ENCODE results near the gene NOD2.

Gene NOD2

DNA sequence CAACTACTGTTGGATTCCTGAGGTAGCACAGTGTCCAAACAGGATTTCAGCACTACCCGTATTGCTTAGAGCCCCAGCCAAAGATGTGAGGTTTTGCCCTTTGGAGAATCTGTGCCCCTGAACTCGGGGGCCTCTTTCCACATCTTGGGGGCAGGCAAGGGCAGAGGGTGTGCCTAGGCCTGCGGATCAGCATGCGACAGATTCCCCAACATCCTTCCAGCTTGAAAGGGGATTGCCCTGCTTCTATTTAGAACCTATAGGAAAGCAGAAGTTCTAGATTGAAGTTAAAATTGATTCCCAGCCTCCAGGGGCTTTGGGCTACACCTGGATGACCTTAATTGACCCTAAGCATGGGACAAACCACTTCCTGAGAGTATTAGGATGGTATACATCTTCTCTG is 19.6 kb downstream of the NOD2 start:
- DNase-seq (ENCODE audit: low spot score) (no peak), FAIRE-seq (no peak)

DNA sequence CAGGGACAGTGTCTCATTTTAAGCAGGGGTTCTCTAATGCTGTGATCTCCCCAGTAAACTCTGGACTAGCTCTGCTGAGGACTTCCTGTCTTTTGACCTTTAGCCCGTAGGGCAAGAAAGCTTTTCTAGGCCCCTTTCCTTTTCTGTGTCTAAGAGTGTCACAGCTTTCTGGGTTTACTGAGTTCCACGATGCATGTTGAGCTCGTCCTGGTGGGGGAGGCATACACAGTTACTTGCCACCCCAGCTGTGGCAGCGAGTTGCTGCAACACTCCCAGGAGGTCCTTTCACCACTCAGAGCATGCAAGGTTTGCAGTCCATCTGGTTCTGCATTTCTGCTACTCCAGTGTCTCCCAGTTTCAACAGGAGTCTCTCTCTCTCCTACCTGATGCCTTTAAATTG is 23.7 kb downstream of the NOD2 start:
- DNase-seq (ENCODE audit: low spot score) = no peak

DNA sequence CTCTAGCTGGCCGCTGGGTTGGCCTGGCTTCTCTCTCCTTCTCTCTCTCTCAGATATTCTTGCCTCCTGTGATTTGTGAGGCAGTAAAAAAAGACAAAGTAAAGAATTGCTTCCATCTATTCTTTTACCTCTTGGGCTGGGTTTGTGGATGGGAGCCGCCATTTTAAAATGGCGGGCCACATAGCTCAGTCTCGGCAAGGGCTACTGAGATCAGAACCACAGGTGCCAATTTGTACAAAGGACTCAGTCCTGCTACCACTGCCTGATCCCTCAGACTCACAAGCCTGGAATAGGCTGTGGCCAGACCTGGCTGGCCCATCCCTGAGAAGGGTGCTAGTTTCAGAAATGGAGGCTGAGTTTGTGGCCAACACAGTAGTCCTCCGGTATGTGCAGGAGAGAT is 24.1 kb downstream of the NOD2 start:
- DNase-seq (ENCODE audit: low spot score) (no peak), FAIRE-seq (no peak)

More for the DNA sequence above, 23.7 kb downstream of the NOD2 start:
- no peak for FAIRE-seq

DNA sequence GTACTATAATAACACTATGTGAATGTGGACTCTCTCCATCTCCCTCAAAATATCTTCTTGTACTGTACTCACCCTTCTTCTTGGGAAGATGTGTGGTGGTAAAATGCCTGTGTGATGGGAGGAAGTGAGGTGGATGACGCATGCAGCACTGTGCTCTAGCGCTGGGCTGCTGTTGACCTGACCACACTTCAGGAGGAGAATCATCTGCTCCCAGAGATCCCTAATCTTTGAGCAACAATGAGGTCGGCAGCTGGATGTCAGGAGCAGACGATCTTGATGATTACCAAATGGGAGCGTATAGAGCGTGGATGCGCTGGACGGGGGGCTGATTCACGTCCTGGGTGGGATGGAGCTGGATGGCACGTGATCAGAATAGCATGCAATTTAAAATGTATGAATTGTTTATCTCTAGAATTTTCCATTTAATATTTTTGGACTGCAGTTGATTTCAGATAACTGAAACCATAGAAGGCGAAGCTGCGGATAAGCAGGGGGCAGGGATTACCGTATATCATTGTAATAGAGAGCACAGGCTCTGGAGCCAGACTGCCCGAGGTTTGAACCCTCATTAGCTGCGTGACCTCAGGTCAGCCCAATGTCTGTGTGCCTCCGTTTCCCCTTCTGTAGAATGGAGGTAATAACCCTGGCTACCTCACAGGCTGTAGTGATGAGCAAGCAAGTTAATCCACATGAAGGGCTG is 24.8 kb downstream of the NOD2 start:
- FAIRE-seq (no peak), DNase-seq (ENCODE audit: low spot score) (no peak)

DNA sequence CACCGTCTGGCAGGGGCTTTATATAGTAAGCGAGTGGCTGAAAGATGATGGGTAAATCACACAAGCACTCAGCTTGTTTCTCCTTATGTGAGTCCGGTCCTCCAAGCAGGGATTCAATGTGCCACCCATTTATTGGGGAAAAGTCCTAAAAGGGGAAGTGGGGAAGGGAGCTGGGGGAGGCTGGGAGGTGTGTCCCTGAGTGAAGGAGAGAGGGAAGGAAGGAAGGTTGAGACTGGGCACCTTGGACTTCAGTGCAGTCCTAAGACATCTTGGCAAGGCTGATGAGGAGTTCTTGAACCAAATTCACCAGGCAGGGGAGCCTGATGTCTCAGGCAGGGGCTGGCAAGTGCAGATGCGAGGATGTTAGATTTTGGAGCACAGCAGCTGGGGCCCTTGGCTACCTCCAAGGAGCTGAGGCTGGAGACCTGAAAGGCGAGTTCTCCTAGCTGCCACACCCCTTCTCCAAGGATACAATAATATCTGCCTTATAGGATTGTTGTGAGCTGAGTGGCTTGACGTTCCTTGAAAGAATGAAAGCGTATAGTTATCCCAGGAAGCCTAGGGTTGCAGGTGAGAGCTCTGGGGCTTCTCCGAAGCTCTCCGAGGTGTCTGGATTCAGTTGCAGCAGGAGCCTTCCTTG is 25.5 kb downstream of the NOD2 start:
- FAIRE-seq = no peak

DNA sequence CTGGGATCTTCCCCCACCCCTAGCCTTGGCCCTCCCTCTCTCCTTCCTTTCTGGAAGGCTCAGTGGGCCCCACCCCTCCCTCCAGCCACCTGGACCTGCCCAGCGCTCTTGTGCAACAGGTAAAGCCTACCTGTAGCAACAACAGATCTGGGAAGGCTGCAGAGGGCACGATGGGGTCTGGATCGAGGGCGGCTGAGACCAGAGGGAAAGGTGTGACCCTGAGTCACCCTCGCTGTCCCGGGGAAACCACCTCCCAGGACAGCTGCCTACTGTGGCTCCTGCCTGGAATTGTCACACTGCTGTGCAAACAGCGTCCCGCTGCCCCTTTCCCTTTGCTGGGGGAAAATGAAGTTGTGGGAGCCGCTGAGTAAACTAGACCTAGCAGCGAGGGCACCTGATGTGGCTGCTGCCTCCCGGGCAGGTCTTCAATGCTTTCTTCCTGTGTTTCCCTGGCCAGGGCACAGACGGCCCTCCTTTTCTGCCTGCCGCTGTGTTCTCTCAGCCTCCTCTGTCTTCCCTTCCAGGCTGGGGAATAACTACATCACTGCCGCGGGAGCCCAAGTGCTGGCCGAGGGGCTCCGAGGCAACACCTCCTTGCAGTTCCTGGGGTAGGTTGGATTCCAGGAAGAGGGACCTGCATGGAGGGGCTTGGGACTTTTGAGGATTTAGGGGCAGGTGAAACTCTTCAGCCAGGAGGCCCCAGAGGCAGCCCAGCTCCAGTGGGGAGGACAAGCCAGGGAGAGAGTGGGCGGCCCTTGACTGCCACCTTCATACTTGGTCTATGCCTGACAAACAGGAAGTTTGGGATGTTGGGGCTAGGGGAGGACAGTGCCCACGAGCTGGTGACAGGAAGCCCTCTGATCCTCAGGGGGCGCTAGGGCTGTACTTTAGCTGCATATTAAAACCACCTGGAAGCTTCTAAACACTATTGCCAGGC is 26.3 kb downstream of the NOD2 start:
- no peak for DNase-seq (ENCODE audit: low spot score)
- no peak for FAIRE-seq

More for the DNA sequence above, 25.5 kb downstream of the NOD2 start:
- DNase-seq (ENCODE audit: low spot score) = no peak

DNA sequence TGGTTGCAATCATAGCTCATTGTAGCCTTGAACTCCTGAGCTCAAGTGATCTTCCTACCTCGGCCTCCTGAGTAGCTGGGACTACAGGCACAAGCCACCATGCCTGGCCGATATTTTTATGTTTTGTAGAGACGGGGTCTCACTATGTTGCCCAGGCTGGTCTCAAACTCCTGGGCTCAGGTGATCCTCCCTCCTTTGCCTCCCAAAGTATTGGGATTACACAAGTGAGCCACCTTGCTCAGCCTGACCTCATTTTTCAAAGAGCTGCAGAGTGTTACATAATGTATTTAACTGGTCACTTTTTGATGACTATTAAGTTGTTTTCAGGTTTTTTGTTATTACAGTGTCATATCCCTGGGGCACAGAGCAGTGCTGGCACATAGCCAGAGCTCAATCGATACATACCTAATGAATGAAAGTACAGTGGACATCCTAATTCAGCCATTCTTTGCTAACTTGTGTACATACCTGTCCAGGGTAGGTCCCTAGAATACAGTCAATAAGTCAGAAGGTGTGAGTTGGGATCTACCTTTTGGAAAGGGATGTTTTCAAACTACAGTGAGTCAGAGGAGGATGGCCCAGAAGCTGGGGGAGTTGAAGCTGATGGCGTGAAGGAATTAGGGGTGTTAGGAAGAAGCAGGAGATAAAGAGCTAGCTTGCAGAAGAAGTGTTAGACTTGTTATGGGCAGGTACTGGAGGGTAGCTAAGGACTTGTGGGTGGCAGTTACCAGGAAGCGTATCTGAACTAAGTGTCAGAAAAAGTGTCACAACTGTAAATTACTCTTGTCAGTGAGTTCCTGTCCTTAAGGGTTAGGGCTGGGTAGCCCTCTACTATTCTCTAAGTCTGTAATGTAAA is 28.4 kb downstream of the NOD2 start:
- no peak for FAIRE-seq
- DNase-seq (ENCODE audit: low spot score) = no peak

DNA sequence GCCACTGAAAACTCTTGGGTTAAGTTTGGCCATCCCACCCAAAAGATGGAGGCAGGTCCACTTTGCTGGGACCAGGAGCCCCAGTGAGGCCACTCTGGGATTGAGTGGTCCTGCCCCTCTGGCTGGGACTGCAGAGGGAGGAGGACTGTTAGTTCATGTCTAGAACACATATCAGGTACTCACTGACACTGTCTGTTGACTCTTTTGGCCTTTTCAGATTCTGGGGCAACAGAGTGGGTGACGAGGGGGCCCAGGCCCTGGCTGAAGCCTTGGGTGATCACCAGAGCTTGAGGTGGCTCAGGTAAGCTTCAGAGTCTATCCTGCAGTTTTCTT is 29.0 kb downstream of the NOD2 start:
- FAIRE-seq = no peak

DNA sequence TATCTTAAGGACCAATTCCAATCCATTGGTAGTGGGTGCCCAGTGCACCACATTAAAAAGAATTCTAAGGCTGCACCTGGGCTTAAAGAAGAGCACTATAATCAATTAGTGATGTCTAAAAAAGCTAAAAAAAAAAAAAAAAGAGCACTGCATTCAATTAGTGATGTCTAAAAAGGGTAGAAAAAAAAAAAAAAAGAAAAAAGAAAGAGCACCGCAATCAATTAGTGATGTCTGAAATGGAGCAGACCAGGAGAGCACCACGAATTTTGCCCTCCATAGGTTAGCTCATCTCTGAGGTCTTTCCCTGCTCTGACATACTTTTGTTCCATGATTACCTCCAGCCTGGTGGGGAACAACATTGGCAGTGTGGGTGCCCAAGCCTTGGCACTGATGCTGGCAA is 29.6 kb downstream of the NOD2 start:
- DNase-seq (ENCODE audit: low spot score) (no peak), FAIRE-seq (no peak)

More for the DNA sequence above, 29.0 kb downstream of the NOD2 start:
- no peak for DNase-seq (ENCODE audit: low spot score)

DNA sequence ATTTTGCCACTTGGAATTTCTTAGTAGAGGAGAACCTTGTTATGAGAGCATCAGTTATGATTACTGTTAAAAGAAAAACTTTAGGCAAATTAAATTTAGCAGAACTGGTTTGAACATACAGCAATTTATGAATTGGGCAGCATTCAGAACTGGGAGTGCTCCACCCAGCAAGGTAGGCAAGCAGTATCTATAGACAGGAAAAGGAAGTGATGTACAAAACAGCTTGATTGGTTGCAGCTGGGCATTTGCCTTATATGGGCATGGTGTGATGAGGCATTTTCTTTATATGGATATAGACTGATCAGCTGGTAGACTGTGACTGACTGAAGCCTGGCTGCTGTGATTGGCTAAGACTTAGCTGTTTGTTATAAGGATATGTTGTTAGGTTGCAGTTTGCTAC is 30.9 kb downstream of the NOD2 start:
- DNase-seq (ENCODE audit: low spot score) = no peak
- no peak for FAIRE-seq

DNA sequence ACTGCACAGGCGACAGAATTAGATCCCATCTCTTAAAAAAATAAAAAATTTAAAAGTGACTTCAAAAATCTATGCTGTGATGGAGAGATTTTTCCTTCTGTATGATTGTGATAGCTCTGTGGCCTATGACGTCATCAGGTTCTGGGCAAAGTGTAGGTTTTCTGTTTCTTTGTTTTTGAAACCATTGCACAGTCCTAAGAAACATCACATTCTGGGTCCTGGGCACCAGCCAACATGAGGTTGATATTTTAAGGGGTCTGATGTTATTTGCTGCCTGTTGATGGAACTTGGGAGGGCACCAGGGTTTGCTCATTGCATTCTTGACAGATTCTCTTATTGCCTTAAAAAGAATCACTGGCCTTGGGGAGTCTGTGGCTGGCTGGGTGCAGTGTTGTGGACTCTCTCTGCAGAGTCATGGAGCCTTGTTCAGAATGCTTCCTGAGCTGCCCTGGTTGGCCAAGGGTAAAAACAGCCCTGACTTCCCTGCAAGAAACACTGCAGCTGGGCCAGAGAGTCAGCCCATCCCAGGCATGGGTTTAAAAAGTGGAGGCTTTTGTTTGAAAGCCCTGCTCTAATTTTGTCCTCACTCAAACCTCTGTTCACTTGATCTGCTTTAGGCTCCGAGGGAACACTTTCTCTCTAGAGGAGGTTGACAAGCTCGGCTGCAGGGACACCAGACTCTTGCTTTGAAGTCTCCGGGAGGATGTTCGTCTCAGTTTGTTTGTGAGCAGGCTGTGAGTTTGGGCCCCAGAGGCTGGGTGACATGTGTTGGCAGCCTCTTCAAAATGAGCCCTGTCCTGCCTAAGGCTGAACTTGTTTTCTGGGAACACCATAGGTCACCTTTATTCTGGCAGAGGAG is 38.0 kb downstream of the NOD2 start:
- no peak for FAIRE-seq
- no peak for DNase-seq (ENCODE audit: low spot score)

DNA sequence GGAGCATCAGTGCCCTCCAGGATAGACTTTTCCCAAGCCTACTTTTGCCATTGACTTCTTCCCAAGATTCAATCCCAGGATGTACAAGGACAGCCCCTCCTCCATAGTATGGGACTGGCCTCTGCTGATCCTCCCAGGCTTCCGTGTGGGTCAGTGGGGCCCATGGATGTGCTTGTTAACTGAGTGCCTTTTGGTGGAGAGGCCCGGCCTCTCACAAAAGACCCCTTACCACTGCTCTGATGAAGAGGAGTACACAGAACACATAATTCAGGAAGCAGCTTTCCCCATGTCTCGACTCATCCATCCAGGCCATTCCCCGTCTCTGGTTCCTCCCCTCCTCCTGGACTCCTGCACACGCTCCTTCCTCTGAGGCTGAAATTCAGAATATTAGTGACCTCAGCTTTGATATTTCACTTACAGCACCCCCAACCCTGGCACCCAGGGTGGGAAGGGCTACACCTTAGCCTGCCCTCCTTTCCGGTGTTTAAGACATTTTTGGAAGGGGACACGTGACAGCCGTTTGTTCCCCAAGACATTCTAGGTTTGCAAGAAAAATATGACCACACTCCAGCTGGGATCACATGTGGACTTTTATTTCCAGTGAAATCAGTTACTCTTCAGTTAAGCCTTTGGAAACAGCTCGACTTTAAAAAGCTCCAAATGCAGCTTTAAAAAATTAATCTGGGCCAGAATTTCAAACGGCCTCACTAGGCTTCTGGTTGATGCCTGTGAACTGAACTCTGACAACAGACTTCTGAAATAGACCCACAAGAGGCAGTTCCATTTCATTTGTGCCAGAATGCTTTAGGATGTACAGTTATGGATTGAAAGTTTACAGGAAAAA is 38.8 kb downstream of the NOD2 start:
- DNase-seq (ENCODE audit: low spot score) (no peak), FAIRE-seq (no peak)

DNA sequence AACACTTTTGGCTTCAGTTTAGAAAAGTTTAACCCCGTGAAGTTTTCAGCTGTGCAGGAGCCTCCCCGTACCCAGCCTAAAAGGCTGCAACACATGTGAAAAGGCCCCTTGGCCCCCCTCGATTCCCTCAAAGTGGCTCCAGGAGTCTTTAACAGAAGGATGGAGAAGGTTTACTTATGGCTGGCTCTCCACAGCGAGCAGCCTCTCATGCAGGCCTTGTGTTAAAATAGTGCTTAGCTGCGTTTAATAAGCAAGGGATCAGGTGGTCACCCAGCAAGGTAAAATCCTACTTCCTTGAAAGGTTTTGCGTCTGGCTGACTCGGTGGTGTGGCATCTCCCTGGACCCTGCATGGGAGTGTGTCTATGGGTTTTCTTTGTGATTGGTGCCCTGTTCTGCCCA is 40.1 kb downstream of the NOD2 start:
- DNase-seq (ENCODE audit: low spot score) (no peak), FAIRE-seq (no peak)

DNA sequence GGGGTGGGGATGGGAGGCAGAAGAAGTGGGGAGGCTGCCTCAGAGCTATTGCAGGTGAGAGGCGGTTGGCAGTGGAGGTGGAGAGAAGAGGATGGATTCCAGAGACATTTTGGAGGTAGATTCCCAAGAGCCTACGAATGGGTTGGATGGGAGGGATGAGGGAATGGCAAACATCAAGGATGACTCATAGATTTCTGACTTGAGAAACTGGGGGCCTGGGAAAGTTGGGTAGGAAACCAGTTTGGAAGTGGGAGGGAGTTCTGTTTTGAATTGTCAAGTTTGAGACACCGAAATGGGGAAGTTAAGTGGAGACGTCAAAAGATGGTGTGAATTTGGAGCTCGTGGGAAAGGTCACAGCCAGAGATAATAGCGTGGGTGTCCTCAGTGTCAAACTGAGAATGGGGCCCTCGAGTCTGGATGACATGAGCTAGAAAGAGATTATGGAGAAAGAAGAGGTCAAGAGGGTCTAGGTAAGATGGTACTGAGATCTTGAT is 42.3 kb downstream of the NOD2 start:
- DNase-seq (ENCODE audit: low spot score) (no peak), FAIRE-seq (no peak)

DNA sequence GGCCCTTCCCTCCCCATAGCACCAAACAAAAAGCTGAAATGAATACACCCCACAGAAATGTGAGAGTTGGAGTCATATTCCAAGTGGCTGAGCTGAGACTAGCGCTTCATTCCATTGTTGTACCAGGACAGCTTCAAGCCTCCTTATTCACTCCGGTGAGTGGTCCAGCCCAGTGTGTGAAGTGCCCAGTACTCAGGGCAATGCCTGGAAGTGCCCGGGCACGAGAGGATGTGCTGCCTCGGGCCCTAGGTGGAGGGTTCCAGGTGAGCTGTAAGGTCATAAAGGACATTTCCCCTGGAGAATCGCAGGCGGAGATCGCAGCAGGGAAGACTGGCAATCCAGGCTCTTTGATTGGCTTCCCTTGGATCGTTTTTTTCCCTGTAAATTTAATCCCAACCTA is 43.0 kb downstream of the NOD2 start:
- no peak for FAIRE-seq

DNA sequence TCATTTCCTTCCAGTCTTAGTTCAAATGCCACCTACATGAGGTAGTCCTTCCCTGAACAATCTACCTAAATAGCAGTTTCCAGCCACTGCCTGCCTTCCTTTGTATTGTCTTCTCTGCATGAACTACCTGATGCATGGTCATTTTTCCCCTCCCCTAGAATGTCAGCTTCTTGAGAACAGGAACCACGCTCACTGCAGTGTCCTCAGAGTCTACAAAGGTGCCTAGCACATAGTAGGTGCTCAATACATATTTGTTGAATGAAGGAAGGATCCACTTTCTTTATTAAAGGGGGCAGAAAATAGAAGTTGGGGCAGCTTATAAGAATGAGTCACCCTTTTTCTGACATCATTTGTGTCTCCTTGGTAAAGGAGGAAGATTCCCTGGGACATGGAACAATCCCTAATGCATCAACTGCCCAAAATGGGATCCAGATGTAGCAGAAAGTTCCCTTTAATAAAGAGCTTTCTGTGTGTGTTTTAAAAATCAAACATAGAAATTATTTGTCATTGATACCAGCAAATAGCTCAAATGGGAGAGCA is 44.1 kb downstream of the NOD2 start:
- no peak for FAIRE-seq
- DNase-seq (ENCODE audit: low spot score) = no peak

More for the DNA sequence above, 43.0 kb downstream of the NOD2 start:
- DNase-seq (ENCODE audit: low spot score) = no peak

DNA sequence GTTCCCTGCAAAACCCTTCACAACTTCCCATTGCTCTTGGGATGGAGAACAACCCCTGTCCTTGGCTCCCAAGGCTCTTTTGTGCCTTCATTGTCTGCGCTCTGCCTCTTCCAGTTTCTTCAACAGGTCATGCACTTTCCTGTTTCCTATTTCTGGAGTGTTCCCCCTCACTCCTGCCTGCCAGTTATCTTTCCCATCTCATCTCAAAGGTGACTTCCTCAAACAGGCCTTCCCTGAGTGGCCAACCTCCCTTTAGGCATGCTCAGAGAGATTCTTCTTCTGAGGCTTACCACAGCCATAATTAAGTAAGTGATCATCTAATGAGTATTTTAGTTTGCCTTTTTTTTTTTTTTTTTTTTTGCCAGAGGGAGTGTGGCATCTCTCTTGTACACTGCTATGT is 45.6 kb downstream of the NOD2 start:
- FAIRE-seq (no peak), DNase-seq (ENCODE audit: low spot score) (no peak)

DNA sequence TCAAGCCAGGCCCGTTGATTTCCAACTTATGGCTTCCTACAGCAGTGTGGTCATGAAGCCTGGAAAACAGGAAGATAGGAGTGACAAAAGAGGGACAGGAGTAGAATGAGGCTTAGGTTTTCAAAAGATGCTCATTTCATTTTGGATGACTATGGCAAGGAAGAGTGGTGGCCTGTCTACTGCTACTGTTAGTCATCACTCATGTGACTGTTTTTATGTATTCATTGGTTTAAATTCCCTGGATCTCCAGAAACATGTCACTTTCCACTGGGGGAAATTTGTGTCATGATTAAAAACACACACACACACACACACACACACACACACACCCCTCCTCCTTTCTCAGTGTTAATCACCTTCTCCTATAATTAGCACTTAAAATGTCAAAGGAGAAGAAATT is 47.3 kb downstream of the NOD2 start:
- FAIRE-seq (no peak), DNase-seq (ENCODE audit: low spot score) (no peak)

DNA sequence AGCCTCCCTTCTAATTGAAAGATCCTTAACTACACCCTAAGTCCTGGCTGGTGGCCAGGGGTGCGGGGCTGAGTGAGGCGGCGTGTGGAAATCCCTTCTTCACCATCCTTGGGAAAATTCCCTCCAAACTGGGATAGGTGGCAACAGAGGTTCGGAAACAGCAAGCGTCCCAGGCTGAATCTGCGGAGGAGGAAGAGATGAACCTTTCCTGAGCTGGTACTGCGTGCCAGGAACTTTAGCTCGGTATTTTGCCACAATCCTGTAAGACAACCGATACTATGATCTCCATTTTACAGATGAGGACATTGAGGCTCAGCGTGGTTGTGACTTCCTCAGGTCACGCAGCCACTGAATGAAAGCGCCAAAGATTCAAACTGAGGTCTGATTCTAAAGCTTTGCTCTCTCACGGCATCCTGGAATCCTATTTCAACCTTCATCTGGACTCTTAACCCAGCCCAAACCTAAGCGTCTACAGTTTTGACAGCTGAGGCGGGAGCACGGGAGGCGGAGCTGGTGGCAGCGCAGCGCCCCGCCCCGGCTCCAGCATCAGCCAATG is 47.9 kb downstream of the NOD2 start:
- no peak for DNase-seq (ENCODE audit: low spot score)
- FAIRE-seq = no peak
